T47D (cell line): Measurements from ENCODE around the gene KIFC1.

ENCODE experiments used
- DNase-seq, 2 experiments: peaks; one replicate each; pipeline versions ENCODE4 v3.0.0 to v3.0.0-alpha.2; 2011 to 2012; ENCODE audit warnings: low read depth in 1 of 2, low spot score in 1 of 2
- JUND ChIP-seq: IDR thresholded peaks from 2 replicates; pipeline ENCODE4 v1.6.1; 2012; ENCODE audit warnings: low read depth
- in situ Hi-C: cut with HindIII; loops from 2 replicates; pipeline ENCODE4 v1.10.0; 2016; ENCODE audit warnings: low sequenced_read_pairs, low pct_unique_long_range_greater_than_20kb

Gene KIFC1

DNA sequence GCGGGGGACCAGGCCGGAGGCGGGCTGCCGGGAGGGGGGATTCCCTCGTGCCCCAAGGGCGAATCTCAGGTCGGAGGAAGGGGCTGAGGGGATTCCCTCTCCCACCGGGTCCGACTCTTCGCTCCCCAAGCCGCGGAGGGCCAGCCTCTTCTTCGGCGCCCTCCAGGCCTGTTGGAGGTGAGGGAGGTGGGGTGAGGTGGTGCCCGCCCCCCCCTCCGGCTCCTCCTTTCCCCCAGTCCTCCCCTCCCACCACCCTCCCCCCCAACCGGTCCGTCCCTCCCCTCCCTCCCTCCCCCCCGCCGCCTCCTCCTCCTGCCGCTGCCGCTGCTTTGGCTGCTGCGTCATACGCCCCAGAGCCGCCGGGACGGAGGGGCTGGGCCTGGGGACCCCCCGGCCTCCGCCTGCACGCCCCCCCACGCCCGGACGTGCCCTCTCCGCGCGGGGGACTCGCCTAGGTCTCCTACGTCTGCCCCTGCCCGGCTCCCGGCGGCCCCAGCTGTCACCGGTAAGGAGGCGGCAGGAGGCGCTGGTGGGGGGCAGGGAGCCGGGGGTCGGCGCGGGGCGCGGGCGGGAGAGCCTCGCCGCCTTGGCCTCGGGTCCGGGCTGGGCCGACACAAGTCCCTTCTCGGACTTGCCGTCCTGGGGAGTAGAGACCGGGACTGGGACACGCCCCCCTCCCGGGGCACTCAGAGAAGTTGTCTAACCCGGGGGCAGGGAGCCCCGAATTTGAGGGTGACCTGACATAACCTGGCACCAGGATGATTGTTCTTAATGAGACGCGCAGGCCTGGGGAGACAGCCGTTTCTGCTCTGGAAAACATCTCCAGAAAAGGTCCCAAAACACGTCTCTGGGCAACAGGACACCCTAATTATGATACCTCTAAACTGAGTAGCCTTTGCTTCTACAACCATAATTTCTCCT, 19.3 kb downstream of the KIFC1 start, which contains the start of gene PHF1:
Gene PHF1, plus strand, starts transcription at position 304 of the 921 bp plus-strand sequence. CDS start 1,250 bp downstream, outside the sequence.
- in situ Hi-C loops: no loop called here
- peak; percentile 51 to 90 for DNase-seq
- no peak for TF ChIP-seq JUND

DNA sequence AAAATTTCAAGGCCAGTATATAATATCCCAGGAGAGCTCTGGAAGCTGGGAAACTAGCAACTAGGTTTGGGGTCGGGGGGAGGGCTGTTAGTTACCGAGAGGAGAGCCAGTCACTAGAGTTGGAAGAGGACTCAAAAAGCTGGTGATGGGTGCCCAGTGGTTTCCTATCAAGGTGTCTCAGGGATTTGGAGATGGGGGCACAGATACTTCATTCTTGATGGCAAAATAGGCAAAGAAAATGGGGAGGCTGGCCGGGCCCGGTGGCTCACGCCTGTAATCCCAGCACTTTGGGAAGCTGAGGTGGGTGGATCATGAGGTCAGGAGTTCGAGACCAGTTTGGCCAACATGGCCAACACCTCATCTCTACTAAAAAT, 20.0 kb downstream of the KIFC1 start:
- TF ChIP-seq JUND: no peak
- in situ Hi-C loops: no loop called here
- no peak for DNase-seq

DNA sequence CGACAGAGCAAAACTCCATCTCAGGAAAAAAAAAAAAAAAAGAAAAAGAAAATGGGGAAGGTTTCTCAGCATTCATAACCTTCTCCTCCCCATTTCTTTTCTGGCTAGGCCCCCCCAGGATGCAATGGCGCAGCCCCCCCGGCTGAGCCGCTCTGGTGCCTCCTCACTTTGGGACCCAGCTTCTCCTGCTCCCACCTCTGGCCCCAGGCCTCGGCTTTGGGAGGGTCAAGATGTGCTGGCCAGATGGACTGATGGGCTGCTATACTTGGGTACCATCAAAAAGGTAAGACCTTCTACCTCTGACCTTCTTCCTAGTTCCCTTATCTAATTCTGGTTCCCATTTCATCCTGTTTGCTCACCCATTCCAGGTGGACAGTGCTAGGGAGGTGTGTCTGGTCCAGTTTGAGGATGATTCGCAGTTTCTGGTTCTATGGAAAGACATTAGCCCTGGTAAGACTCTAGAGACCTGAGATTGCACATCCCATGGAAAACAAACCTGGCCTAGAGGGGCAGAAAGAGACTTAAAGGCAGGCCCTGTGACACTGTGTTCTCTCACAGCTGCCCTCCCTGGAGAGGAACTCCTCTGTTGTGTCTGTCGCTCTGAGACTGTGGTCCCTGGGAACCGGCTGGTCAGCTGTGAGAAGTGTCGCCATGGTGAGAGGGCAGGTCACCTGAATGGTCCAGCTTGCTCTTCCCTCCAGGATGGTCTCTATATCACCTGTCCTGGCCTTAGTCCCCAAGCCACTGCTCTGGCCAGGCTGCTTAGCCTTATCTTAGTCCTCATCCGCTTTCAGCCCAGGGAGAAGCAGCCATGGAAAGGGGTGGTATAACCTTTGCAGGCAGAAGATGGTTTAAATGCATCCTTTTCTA, 20.8 kb downstream of the KIFC1 start:
- no peak for TF ChIP-seq JUND
- no peak for DNase-seq
- in situ Hi-C loops: no loop called here

DNA sequence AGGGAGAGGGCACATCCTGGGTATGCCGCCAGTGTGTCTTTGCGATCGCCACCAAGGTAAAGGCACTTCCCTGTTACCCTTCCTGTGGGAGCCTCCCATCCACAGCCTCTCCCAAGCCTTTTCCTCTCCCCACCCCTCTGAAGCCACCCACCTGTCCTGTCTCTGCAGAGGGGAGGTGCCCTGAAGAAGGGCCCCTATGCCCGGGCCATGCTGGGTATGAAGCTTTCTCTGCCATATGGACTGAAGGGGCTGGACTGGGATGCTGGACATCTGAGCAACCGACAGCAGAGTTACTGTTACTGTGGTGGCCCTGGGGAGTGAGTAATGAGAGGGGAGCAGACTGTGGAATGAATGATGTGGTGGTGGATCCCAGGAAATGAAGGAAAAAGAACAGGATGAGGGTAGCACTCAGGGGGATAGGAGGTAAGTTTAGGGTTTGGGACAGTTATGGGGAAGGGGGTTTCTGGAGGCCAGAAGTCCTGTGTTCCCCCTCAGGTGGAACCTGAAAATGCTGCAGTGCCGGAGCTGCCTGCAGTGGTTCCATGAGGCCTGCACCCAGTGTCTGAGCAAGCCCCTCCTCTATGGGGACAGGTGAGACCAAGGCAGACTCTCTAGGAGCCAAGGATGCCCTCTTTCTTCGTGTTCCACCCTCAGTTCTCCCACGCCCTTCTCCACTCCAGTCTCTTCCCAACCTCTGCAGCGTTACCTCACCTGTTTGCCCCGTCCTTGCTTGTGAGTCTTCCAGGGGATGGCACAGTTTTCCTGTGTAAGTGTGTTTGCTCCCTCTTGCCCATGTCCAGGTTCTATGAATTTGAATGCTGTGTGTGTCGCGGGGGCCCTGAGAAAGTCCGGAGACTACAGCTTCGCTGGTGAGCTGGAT, 21.9 kb downstream of the KIFC1 start:
- DNase-seq: no peak
- TF ChIP-seq JUND: no peak
- in situ Hi-C loops: no loop called here

DNA sequence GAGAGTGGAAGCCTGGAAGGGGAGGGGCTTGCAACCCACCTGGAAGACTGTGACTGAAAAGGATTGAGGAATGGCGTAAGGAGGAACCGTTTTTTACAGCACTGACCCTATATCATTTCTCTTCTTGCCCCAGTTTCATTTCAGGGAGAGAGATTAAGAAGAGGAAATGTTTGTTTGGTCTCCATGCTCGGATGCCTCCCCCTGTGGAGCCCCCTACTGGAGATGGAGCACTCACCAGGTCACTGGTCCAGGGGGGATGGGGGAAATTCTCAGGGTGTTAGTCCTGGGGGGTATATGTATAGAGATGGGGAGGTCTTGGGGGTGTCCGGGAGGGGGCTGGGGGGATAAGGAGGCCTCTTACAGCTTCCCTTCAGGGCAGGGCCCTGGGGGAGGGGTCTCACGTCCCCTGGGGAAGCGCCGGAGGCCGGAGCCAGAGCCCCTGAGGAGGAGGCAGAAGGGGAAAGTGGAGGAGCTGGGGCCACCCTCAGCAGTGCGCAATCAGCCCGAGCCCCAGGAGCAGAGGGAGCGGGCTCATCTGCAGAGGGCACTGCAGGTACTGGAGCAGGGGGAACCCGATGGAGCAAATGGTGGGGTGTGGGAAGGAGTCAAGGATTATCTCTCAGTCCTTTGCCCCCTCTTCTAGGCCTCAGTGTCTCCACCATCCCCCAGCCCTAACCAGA, 23.1 kb downstream of the KIFC1 start:
- DNase-seq: no peak
- TF ChIP-seq JUND: no peak
- in situ Hi-C loops: no loop called here

DNA sequence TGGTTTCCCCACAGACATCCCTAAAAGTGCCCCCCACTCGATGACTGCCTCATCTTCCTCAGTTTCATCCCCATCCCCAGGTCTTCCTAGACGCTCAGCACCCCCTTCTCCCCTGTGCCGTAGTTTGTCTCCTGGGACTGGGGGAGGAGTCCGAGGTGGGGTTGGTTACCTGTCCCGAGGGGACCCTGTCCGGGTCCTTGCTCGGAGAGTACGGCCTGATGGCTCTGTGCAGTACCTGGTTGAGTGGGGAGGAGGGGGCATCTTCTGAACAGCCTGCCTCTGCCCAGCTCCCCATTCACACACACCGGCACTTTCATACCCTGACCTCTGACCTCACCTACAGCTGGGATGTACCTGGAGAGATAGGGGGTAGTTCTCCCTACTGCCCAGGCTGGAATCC, 24.2 kb downstream of the KIFC1 start:
- in situ Hi-C loops: no loop called here
- no peak for TF ChIP-seq JUND
- DNase-seq: no peak

DNA sequence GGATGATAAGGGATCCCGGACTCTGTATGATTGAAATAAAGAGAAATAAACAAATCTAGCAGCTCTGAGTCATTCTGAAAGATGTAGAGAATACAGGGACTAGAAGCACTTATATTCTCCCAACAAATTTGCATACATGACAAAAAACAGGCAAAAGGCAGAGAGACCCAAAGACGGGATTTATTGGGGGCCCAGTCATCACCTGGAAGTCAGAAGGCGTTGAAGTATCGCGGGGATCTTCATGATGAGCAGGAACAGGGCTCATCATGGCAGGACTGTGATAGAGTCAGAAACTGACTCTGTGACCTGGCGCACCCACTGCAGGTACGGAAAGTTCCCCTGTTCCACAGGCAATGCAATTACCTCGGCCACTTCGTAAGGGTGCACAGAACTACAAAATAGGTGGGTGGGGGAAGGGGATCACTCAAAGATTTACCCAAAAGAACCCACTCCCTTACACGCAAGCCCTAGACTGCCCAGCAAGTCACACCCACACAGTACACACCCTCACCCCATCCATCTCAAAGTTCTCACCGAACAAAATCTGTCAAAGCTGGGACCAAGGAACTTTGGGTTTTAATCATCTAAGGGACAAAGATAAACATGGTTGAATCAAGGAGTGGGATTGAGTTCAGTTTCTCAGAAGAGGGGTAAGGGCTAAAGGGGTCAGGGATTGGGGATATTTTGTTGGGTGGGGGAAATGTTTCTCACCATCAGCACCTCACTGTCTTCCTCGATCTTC, 24.9 kb downstream of the KIFC1 start:
- no peak for TF ChIP-seq JUND
- DNase-seq: no peak
- in situ Hi-C loops: no loop called here

DNA sequence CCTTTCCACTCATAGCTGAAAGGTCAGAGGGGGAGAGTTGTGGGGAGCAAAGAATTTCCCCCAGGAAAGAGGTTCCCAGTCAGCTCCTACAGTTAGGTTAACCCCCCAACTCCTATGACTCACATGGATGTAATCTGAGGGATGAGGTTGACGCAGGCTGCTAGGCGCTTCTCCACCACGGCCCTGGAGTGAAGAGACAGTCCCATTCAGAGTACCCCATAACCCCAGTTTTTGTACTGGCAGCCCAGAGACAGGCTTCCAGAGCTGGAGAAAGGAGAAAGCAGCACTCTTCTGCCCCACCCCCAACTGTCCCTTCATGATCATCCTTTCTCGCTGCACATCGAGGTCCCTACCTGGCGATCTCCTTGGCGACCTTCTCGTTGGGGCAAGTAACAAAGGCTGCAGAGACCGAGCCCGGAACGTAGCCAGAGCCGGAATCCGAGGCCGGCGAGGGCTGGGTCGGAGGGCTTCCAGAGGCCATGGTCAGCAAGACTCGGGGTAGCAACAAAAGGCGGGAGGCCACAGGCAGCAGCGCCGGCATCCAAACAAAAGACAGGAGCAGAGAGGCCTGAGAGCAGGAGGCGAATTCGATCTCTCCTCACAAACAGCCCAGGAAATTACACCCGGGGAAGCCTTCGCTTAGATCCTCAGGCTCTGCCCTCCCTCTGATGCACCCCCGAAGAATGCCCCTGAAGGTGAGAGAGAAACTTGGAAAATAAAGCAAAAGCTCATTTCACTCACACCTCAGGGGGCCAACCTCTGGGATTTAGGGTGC, 25.7 kb downstream of the KIFC1 start:
- DNase-seq: no peak
- TF ChIP-seq JUND: no peak
- in situ Hi-C loops: no loop called here

DNA sequence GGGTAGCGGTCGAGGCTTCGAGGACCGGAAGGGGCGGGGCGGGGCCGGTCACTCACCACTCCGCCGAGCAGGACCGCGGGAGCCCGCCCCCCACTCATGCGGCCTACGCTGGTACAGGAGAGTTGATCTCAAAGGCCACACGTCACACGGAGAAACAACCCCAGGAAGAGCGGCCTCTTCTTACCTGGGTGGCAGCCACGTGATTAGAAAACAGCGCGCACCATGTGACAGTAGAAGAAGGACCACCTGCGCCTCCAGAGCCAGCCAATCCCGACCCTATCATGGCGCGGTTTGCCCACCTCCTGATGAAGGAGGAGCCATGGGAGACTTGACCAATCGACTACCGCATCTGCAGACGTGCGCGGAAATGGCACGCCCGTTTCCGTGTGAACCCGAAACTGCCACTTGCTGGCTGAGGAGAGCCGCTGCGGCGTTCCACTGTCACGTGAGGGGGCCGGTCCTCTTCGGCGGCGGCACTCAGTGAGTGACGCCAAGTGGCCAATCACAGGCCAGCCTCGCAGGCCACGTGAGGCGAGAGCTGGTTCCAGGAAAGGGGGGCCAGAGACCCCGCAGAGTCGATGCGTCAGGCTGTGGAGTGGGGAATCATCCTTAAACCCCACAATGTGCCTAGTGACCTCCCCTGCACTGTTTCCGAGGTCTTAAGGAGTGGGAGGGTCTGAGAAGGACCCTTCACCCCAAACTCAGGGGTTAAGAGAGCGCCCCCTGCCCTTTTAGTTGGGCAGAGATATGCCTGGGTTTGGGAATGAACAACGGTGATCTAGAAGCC, 26.5 kb downstream of the KIFC1 start, which contains the start of gene CUTA:
Gene CUTA, minus strand, starts transcription at position 205 of the 787 bp plus-strand sequence. Its CDS starts 107 bp downstream, at position 98.
- TF ChIP-seq JUND: no peak
- DNase-seq: peak; percentile 95 to 100
- in situ Hi-C loops: no loop called here
